PC-3 (cell line): ENCODE results near the gene SLC5A9. TPM values are rescaled to one million over a fixed set of nuclear protein-coding genes. Genes with fewer than 3 reads are reported as not detected.
"Not testable (repeated sequence)": the region's sequence is repeated elsewhere in the genome, so short reads cannot be mapped to it uniquely, and the experiment has no call there.

Experiments
- ATAC-seq: fragments of 200-7000 bp; cut with Tn5 transposase; 2 replicates; pipeline ENCODE4 v1.9.1; 2020; ENCODE audit warnings: mild to moderate bottlenecking, moderate library complexity
- BruUV-seq: library from RNA; stranded (reverse); fragments of 400-500 nt; replicated peaks from 2 replicates; lab custom pipeline; 2021; lab: Mats Ljungman, UMichigan
- CTCF ChIA-PET: fragments of 300-600 bp; sonication (Branson Sonifier 250); formaldehyde crosslinking; loops from one replicate; lab custom pipeline; 2022; ENCODE audit warnings: antibody characterized with exemption; lab: Charles Lee
- POLR2A ChIA-PET: fragments of 300-600 bp; sonication (Branson Sonifier 250); formaldehyde crosslinking; loops from one replicate; lab custom pipeline; 2022; ENCODE audit warnings: antibody characterized with exemption; ENCODE audit not compliant: unreplicated experiment; lab: Charles Lee
- DNase-seq: peaks from one replicate; pipeline ENCODE4 v3.0.0-alpha.2; 2015
- H2AFZ ChIP-seq: fragments of 300-600 bp; sonication (generic); 2 replicates; pipeline ENCODE4 v1.6.0; 2016; ENCODE audit warnings: antibody characterized with exemption, low read length
- H3F3A ChIP-seq: fragments of 300-600 bp; sonication (generic); one replicate; pipeline ENCODE4 v1.6.0; 2017; ENCODE audit warnings: antibody characterized with exemption, low read length, control low read depth, mild to moderate bottlenecking; ENCODE audit not compliant: unreplicated experiment
- H3K27ac ChIP-seq: fragments of 300-600 bp; sonication (generic); 2 replicates; pipeline ENCODE4 v1.5.1; 2016; ENCODE audit warnings: mild to moderate bottlenecking, low read length
- H3K27me3 ChIP-seq: fragments of 300-600 bp; sonication (generic); 2 replicates; pipeline ENCODE4 v1.6.1; 2016; ENCODE audit warnings: low read length, mixed read lengths
- H3K36me3 ChIP-seq: fragments of 300-600 bp; sonication (generic); 2 replicates; pipeline ENCODE4 v1.6.1; 2016; ENCODE audit warnings: low read depth, mixed run types, low read length, mixed read lengths
- H3K4me1 ChIP-seq: fragments of 300-600 bp; sonication (generic); 2 replicates; pipeline ENCODE4 v1.5.1; 2016; ENCODE audit warnings: low read length; ENCODE audit not compliant: insufficient read depth
- H3K4me2 ChIP-seq: fragments of 300-600 bp; sonication (generic); 2 replicates; pipeline ENCODE4 v1.6.0; 2016; ENCODE audit warnings: low read length
- H3K4me3 ChIP-seq: fragments of 300-600 bp; sonication (generic); 2 replicates; pipeline ENCODE4 v1.5.1; 2016; ENCODE audit warnings: mild to moderate bottlenecking, low read length, mixed read lengths
- H3K79me2 ChIP-seq: fragments of 300-600 bp; sonication (generic); 2 replicates; pipeline ENCODE4 v1.6.1; 2017; ENCODE audit warnings: low read length, mixed read lengths
- H3K9ac ChIP-seq: fragments of 300-600 bp; sonication (generic); 2 replicates; pipeline ENCODE4 v1.6.0; 2016; ENCODE audit warnings: mild to moderate bottlenecking, low read length
- H3K9me2 ChIP-seq: fragments of 300-600 bp; sonication (generic); replicated peaks from 2 replicates; pipeline ENCODE4 v1.6.1; 2016; ENCODE audit warnings: mixed run types, low read length, mixed read lengths
- H3K9me3 ChIP-seq: fragments of 300-600 bp; sonication (generic); 2 replicates; pipeline ENCODE4 v1.6.1; 2016; ENCODE audit warnings: low read length, mixed read lengths
- H4K20me1 ChIP-seq: fragments of 300-600 bp; sonication (generic); 2 replicates; pipeline ENCODE4 v1.6.1; 2016; ENCODE audit warnings: low read length, mixed read lengths
- EZH2 ChIP-seq: fragments of 300-600 bp; sonication (generic); IDR thresholded peaks from one replicate; pipeline ENCODE4 v1.6.1; 2017; ENCODE audit warnings: antibody characterized with exemption, mild to moderate bottlenecking, low read length; ENCODE audit not compliant: unreplicated experiment
- EZH2phosphoT487 ChIP-seq: fragments of 300-600 bp; sonication (generic); IDR thresholded peaks from 2 replicates; pipeline ENCODE4 v1.6.1; 2018; ENCODE audit warnings: mild to moderate bottlenecking, antibody characterized with exemption, low read length, borderline replicate concordance
- intact Hi-C: fragments of 100-400 bp; cut with micrococcal nuclease; formaldehyde crosslinking; loops from 2 replicates; pipeline ENCODE4 v1.9.0; 2023
- total RNA-seq: library from RNA; depleted of rRNA; stranded (reverse); fragments of >200 nt; gene quantifications from 2 replicates; pipeline ENCODE4 v1.2.3, GENCODE V29; 2014
- TF ChIP-seq, protein P1 (sequence below): fragments of 300-600 bp; sonication (generic); conservative IDR thresholded peaks from 2 replicates; pipeline ENCODE4 v1.5.1; 2017; ENCODE audit warnings: antibody characterized with exemption, low read depth, mild to moderate bottlenecking, low read length

SLC5A9 gene
- total RNA-seq, 1 experiment from 2014 or later: not detected

DNA sequence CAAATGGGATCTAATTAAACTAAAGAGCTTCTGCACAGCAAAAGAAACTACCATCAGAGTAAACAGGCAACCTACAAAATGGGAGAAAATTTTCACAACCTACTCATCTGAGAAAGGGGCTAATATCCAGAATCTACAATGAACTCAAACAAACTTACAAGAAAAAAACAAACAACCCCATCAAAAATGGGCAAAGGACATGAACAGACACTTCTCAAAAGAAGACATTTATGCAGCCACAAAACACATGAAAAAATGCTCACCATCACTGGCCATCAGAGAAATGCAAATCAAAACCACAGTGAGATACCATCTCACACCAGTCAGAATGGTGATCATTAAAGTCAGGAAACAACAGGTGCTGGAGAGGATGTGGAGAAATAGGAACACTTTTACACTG is 59.8 kb downstream of the SLC5A9 start:
- intact Hi-C loops, H3K36me3 ChIP-seq, H3K27me3 ChIP-seq, CTCF ChIA-PET, H4K20me1 ChIP-seq, H3K27ac ChIP-seq, DNase-seq, POLR2A ChIA-PET, H3K9me3 ChIP-seq, H3K4me1 ChIP-seq, H3K4me2 ChIP-seq, BruUV-seq, H3K9me2 ChIP-seq, H3K79me2 ChIP-seq, H3K4me3 ChIP-seq, ATAC-seq, H3K9ac ChIP-seq, H2AFZ ChIP-seq, H3F3A ChIP-seq: not testable (repeated sequence)

DNA sequence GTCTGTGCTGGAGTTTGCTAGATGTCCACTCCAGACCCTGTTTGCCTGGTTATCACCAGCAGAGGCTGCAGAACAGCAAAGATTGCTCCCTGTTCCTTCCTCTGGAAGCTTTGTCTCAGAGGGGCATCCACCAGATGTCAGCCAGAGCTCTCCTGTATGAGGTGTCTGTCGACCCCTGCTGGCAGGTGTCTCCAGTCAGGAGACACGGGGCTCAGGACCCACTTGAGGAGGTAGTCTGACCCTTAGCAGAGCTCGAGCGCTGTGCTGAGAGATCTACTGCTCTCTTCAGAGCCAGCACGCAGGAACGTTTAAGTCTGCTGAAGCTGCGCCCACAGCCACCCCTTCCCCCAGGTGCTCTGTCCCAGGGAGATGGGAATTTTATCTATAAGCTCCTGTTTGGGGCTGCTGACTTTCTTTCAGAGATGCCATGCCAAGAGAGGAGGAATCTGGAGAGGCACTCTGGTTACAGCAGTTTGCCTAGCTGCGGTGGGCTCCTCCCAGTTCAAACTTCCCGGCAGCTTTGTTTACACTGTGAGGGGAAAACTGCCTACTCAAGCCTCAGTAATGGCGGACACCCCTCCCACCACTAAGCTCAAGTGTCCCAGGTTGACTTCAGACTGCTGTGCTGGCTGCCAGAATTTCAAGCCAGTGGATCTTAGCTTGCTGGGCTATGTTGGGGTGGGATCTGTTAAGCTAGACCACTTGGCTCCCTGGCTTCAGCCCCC is 62.3 kb downstream of the SLC5A9 start:
- H4K20me1 ChIP-seq, POLR2A ChIA-PET, H3K4me1 ChIP-seq, DNase-seq, H3K4me3 ChIP-seq, CTCF ChIA-PET, H3K27me3 ChIP-seq, H3K9ac ChIP-seq, H3K36me3 ChIP-seq, H3F3A ChIP-seq, ATAC-seq, BruUV-seq, H3K9me3 ChIP-seq, H3K9me2 ChIP-seq, intact Hi-C loops, H2AFZ ChIP-seq, H3K27ac ChIP-seq, H3K4me2 ChIP-seq, H3K79me2 ChIP-seq: not testable (repeated sequence)
- TF ChIP-seq, protein P1, sequence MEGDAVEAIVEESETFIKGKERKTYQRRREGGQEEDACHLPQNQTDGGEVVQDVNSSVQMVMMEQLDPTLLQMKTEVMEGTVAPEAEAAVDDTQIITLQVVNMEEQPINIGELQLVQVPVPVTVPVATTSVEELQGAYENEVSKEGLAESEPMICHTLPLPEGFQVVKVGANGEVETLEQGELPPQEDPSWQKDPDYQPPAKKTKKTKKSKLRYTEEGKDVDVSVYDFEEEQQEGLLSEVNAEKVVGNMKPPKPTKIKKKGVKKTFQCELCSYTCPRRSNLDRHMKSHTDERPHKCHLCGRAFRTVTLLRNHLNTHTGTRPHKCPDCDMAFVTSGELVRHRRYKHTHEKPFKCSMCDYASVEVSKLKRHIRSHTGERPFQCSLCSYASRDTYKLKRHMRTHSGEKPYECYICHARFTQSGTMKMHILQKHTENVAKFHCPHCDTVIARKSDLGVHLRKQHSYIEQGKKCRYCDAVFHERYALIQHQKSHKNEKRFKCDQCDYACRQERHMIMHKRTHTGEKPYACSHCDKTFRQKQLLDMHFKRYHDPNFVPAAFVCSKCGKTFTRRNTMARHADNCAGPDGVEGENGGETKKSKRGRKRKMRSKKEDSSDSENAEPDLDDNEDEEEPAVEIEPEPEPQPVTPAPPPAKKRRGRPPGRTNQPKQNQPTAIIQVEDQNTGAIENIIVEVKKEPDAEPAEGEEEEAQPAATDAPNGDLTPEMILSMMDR: 0 out of 2 replicates have a peak, but pooled peaks have one; percentile 11

DNA sequence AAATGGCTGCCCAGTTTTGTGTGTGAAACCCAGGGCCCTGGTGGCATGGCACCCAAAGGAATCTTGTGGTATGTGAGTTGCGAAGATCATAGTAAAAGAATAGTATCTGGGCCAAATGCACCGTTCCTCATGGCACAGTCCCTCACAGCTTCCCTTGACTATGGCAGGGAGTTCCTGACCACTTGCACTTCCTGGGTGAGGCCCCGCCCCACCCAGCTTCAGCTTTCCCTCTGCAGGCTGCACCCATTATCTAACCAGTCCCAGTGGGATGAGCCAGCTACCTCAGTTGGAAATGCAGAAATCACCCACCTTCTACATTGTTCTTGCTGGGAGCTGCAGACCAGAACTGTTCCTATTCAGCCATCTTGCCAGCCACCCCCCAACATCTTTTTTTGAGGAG is 63.0 kb downstream of the SLC5A9 start:
- CTCF ChIA-PET: interaction anchor here (0.6 kb wide), 1 partner anchor 245 kb away, joined by 3 read pairs; no protein-coding TSS in a partner anchor
- POLR2A ChIA-PET: interaction anchor here (0.7 kb wide), 1 partner anchor 11 kb away, joined by 4 read pairs; no protein-coding TSS in a partner anchor
- ATAC-seq: no peak
- Histone ChIP-seq H3K9me3 (no peaks in the 10 kb centered on the region), H3K9ac (no peak overlapping the region), H3F3A (no peaks in the 10 kb centered on the region), H3K79me2 (no peaks in the 10 kb centered on the region), H3K27ac (no peak overlapping the region), H3K27me3 (no peaks in the 10 kb centered on the region), H3K4me3 (no peak overlapping the region), H2AFZ (no peak overlapping the region), H3K36me3 (no peaks in the 10 kb centered on the region), H3K4me1 (no peaks in the 10 kb centered on the region), H3K9me2 (no peaks in the 10 kb centered on the region), H3K4me2 (no peak overlapping the region), H4K20me1 (no peaks in the 10 kb centered on the region)
- TF ChIP-seq, protein P1: no peak
- TF ChIP-seq EZH2 (no peak), EZH2phosphoT487 (no peak)
- no TSS peak for BruUV-seq
- no peak for DNase-seq
- intact Hi-C loops: no loop called here
